WTC11 (cell line): Measurements from ENCODE around the gene DIABLO. TPM values are rescaled to one million over a fixed set of nuclear protein-coding genes. Genes with fewer than 3 reads are reported as not detected.
A peak's percentile ranks its signal among the peaks of the same experiment; 100 is the strongest.

ENCODE experiments used
- ATAC-seq: fragments of 200-7000 bp; cut with Tn5 transposase; 2 replicates; pipeline ENCODE4 v1.10.0; 2021; ENCODE audit warnings: mild to moderate bottlenecking, moderate library complexity
- CTCF ChIA-PET: fragments of 300-600 bp; sonication (Branson Sonifier 250); formaldehyde crosslinking; loops from one replicate; lab custom pipeline; 2021; ENCODE audit warnings: antibody characterized with exemption; lab: Charles Lee
- POLR2A ChIA-PET: fragments of 350-600 bp; sonication (Branson Sonifier 250); formaldehyde crosslinking; loops from one replicate; lab custom pipeline; 2021; ENCODE audit warnings: antibody characterized with exemption; lab: Charles Lee
- DNase-seq: peaks from one replicate; pipeline ENCODE4 v3.0.0; 2021; ENCODE audit warnings: low spot score
- H3K27ac Mint-ChIP-seq: 2 replicates; pipeline ENCODE4 v1.8.0; 2021; ENCODE audit warnings: mixed read lengths
- H3K27me3 Mint-ChIP-seq: 2 replicates; pipeline ENCODE4 v1.8.0; 2021; ENCODE audit warnings: low read depth, mild to moderate bottlenecking, moderate library complexity, mixed read lengths
- H3K36me3 Mint-ChIP-seq: 2 replicates; pipeline ENCODE4 v1.8.0; 2021; ENCODE audit warnings: mixed read lengths
- H3K4me1 Mint-ChIP-seq: 2 replicates; pipeline ENCODE4 v1.8.0; 2022; ENCODE audit warnings: mixed read lengths
- H3K4me3 Mint-ChIP-seq: 2 replicates; pipeline ENCODE4 v1.8.0; 2021; ENCODE audit warnings: mild to moderate bottlenecking, moderate library complexity, mixed read lengths
- H3K9me3 Mint-ChIP-seq: 2 replicates; pipeline ENCODE4 v1.8.0; 2021; ENCODE audit warnings: mixed read lengths
- GRHL2 ChIP-seq: fragments of 250-450 bp; sonication (Bioruptor Pico); IDR thresholded peaks from 2 replicates; pipeline ENCODE4 v1.8.0; 2022; ENCODE audit warnings: mild to moderate bottlenecking, moderate library complexity; ENCODE audit not compliant: insufficient replicate concordance, severe bottlenecking
- HMGA2 ChIP-seq: fragments of 250-450 bp; sonication (Bioruptor Pico); IDR thresholded peaks from 2 replicates; pipeline ENCODE4 v1.4.0; 2021; ENCODE audit warnings: mild to moderate bottlenecking, moderate library complexity
- MXD4 ChIP-seq: fragments of 250-450 bp; sonication (Bioruptor Pico); IDR thresholded peaks from 2 replicates; pipeline ENCODE4 v1.8.0; 2021; ENCODE audit warnings: mild to moderate bottlenecking, moderate library complexity, borderline replicate concordance
- NR2C2 ChIP-seq: sonication (generic); formaldehyde crosslinking; IDR thresholded peaks from 2 replicates; pipeline ENCODE4 v1.8.0; 2022; ENCODE audit warnings: mild to moderate bottlenecking, missing genetic modification reagents
- OVOL2 ChIP-seq: fragments of 250-450 bp; sonication (Bioruptor Pico); IDR thresholded peaks from 2 replicates; pipeline ENCODE4 v1.9.0; 2021; ENCODE audit warnings: mild to moderate bottlenecking, borderline replicate concordance
- PRDM15 ChIP-seq: sonication (generic); formaldehyde crosslinking; IDR thresholded peaks from 2 replicates; pipeline ENCODE4 v1.8.0; 2022; ENCODE audit warnings: missing genetic modification reagents
- SMAD4 ChIP-seq: sonication (generic); formaldehyde crosslinking; IDR thresholded peaks from 2 replicates; pipeline ENCODE4 v1.8.0; 2022; ENCODE audit warnings: mild to moderate bottlenecking, missing genetic modification reagents
- SP1 ChIP-seq: sonication (generic); formaldehyde crosslinking; conservative IDR thresholded peaks from 2 replicates; pipeline ENCODE4 v1.8.1; 2022; ENCODE audit warnings: missing genetic modification reagents
- ZNF232 ChIP-seq: sonication (generic); formaldehyde crosslinking; IDR thresholded peaks from 2 replicates; pipeline ENCODE4 v1.8.0; 2022; ENCODE audit warnings: mild to moderate bottlenecking, missing genetic modification reagents
- ZNF671 ChIP-seq: fragments of 250-450 bp; sonication (Bioruptor Pico); IDR thresholded peaks from 2 replicates; pipeline ENCODE4 v1.8.0; 2021; ENCODE audit warnings: mild to moderate bottlenecking
- total RNA-seq: library from RNA; stranded (reverse); gene quantifications from 3 replicates; pipeline ENCODE4 v1.2.3, GENCODE V29; 2021
- TF ChIP-seq, protein P1 (sequence below): fragments of 250-450 bp; sonication (Bioruptor Pico); IDR thresholded peaks from 2 replicates; pipeline ENCODE4 v1.9.0; 2021; ENCODE audit warnings: mild to moderate bottlenecking, borderline replicate concordance
- TF ChIP-seq, protein P2 (sequence below): sonication (generic); formaldehyde crosslinking; IDR thresholded peaks from 2 replicates; pipeline ENCODE4 v1.8.1; 2022; ENCODE audit warnings: missing genetic modification reagents, borderline replicate concordance
- TF ChIP-seq, protein P3 (sequence below): fragments of 250-450 bp; sonication (Bioruptor Pico); conservative IDR thresholded peaks from 2 replicates; pipeline ENCODE4 v1.9.0; 2021; ENCODE audit warnings: mild to moderate bottlenecking
- TF ChIP-seq, protein P4 (sequence below): sonication (generic); formaldehyde crosslinking; IDR thresholded peaks from 2 replicates; pipeline ENCODE4 v1.8.1; 2022; ENCODE audit warnings: mild to moderate bottlenecking, missing genetic modification reagents, moderate library complexity, borderline replicate concordance
- TF ChIP-seq, protein P5 (sequence below): sonication (generic); formaldehyde crosslinking; IDR thresholded peaks from 2 replicates; pipeline ENCODE4 v1.8.0; 2023; ENCODE audit warnings: missing genetic modification reagents
- TF ChIP-seq, protein P6 (sequence below): sonication (generic); formaldehyde crosslinking; IDR thresholded peaks from 2 replicates; pipeline ENCODE4 v1.8.1; 2023; ENCODE audit warnings: mild to moderate bottlenecking, missing genetic modification reagents, moderate library complexity
- TF ChIP-seq, protein P7 (sequence below): sonication (generic); formaldehyde crosslinking; IDR thresholded peaks from 2 replicates; pipeline ENCODE4 v1.8.1; 2023; ENCODE audit warnings: mild to moderate bottlenecking, missing genetic modification reagents

Gene DIABLO
- total RNA-seq, 1 experiment from 2014 or later: 61.7 TPM

DNA sequence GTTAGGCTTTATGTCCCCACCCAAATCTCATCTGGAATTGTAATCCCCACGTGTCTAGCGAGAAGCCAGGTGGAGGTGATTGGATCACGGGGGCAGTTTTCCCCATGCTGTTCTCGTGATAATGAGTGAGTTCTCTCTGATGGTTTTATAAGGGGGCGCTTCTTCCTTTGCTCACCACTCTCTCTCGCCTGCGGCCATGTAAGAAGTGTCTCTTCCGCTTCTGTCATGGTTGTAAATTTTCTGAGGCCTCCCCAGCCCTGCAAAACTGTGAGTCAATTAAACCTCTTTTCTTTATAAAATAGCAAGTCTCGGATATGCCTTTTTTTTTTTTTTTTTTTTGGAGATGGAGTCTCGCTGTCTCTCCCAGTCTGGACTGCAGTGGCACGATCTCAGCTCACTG, 65.1 kb downstream of the DIABLO start (continued):
- TF ChIP-seq, protein P1, sequence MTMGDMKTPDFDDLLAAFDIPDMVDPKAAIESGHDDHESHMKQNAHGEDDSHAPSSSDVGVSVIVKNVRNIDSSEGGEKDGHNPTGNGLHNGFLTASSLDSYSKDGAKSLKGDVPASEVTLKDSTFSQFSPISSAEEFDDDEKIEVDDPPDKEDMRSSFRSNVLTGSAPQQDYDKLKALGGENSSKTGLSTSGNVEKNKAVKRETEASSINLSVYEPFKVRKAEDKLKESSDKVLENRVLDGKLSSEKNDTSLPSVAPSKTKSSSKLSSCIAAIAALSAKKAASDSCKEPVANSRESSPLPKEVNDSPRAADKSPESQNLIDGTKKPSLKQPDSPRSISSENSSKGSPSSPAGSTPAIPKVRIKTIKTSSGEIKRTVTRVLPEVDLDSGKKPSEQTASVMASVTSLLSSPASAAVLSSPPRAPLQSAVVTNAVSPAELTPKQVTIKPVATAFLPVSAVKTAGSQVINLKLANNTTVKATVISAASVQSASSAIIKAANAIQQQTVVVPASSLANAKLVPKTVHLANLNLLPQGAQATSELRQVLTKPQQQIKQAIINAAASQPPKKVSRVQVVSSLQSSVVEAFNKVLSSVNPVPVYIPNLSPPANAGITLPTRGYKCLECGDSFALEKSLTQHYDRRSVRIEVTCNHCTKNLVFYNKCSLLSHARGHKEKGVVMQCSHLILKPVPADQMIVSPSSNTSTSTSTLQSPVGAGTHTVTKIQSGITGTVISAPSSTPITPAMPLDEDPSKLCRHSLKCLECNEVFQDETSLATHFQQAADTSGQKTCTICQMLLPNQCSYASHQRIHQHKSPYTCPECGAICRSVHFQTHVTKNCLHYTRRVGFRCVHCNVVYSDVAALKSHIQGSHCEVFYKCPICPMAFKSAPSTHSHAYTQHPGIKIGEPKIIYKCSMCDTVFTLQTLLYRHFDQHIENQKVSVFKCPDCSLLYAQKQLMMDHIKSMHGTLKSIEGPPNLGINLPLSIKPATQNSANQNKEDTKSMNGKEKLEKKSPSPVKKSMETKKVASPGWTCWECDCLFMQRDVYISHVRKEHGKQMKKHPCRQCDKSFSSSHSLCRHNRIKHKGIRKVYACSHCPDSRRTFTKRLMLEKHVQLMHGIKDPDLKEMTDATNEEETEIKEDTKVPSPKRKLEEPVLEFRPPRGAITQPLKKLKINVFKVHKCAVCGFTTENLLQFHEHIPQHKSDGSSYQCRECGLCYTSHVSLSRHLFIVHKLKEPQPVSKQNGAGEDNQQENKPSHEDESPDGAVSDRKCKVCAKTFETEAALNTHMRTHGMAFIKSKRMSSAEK (CRISPR knock-in tag): no peak
- no peak for TF ChIP-seq OVOL2
- TF ChIP-seq HMGA2 (CRISPR knock-in tag): no peak
- TF ChIP-seq MXD4 (CRISPR knock-in tag): no peak
- TF ChIP-seq, protein P2, sequence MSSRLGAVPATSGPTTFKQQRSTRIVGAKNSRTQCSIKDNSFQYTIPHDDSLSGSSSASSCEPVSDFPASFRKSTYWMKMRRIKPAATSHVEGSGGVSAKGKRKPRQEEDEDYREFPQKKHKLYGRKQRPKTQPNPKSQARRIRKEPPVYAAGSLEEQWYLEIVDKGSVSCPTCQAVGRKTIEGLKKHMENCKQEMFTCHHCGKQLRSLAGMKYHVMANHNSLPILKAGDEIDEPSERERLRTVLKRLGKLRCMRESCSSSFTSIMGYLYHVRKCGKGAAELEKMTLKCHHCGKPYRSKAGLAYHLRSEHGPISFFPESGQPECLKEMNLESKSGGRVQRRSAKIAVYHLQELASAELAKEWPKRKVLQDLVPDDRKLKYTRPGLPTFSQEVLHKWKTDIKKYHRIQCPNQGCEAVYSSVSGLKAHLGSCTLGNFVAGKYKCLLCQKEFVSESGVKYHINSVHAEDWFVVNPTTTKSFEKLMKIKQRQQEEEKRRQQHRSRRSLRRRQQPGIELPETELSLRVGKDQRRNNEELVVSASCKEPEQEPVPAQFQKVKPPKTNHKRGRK (CRISPR knock-in tag): no peak
- TF ChIP-seq, protein P3, sequence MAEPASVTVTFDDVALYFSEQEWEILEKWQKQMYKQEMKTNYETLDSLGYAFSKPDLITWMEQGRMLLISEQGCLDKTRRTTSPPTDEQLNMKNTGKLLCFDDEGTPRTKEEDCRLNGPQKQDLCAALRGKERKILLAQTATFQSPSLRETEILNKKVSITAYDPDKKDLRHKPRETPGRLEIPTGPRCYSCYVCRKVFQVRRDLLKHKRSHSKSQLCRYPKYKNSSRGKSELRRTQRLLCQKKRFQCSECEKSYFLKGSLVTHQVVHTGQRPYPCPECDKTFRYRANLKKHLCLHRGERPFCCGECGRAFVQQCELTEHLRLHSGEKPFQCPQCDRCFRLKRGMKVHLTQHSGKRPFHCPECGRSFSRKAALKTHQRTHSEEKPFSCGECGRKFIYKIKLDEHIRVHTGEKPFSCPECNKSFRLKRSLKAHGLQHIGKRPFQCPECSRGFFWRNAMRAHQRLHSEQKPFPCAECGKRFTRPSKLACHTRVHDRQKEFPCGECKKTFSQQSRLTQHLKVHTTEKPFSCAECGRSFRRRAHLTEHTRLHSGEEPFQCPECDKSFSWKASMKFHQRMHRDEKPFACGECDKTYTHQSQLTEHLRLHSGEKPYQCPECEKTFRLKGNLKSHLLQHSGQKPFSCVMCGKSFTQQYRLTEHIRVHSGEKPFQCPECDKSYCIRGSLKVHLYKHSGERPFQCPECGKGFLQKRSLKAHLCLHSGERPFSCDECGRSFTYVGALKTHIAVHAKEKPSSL (CRISPR knock-in tag): no peak
- TF ChIP-seq, protein P4, sequence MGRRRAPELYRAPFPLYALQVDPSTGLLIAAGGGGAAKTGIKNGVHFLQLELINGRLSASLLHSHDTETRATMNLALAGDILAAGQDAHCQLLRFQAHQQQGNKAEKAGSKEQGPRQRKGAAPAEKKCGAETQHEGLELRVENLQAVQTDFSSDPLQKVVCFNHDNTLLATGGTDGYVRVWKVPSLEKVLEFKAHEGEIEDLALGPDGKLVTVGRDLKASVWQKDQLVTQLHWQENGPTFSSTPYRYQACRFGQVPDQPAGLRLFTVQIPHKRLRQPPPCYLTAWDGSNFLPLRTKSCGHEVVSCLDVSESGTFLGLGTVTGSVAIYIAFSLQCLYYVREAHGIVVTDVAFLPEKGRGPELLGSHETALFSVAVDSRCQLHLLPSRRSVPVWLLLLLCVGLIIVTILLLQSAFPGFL (CRISPR knock-in tag): no peak
- no peak for TF ChIP-seq GRHL2 (CRISPR knock-in tag)
- TF ChIP-seq, protein P5, sequence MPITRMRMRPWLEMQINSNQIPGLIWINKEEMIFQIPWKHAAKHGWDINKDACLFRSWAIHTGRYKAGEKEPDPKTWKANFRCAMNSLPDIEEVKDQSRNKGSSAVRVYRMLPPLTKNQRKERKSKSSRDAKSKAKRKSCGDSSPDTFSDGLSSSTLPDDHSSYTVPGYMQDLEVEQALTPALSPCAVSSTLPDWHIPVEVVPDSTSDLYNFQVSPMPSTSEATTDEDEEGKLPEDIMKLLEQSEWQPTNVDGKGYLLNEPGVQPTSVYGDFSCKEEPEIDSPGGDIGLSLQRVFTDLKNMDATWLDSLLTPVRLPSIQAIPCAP (CRISPR knock-in tag): no peak
- no peak for TF ChIP-seq SMAD4 (CRISPR knock-in tag)
- no peak for TF ChIP-seq ZNF232 (CRISPR knock-in tag)
- TF ChIP-seq ZNF671 (CRISPR knock-in tag): no peak

GRCh38 chr12:122159882-122160281, 66.0 kb downstream of the DIABLO start:
- H3K4me1 Mint-ChIP-seq: peaks cover 9% of the 10 kb centered on the region
- no peak overlapping the region for H3K4me3 Mint-ChIP-seq
- H3K36me3 Mint-ChIP-seq: no peaks in the 10 kb centered on the region
- no peaks in the 10 kb centered on the region for H3K9me3 Mint-ChIP-seq
- ChIA-PET CTCF (interaction anchor here (0.5 to 1.7 kb wide), 3 partner anchors 44 to 105 kb away, joined by 3 to 8 read pairs (median 6); partner anchors contain the start of gene B3GNT4), POLR2A (no interaction called here)
- ATAC-seq (peak; percentile 18; the same call in 1 of the 2 replicates), DNase-seq (no peak)
- no peaks in the 10 kb centered on the region for H3K27me3 Mint-ChIP-seq
- H3K27ac Mint-ChIP-seq: no peak overlapping the region
- TF ChIP-seq, protein P6, sequence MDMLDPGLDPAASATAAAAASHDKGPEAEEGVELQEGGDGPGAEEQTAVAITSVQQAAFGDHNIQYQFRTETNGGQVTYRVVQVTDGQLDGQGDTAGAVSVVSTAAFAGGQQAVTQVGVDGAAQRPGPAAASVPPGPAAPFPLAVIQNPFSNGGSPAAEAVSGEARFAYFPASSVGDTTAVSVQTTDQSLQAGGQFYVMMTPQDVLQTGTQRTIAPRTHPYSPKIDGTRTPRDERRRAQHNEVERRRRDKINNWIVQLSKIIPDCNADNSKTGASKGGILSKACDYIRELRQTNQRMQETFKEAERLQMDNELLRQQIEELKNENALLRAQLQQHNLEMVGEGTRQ (CRISPR knock-in tag): no peak
- TF ChIP-seq NR2C2 (no peak), SP1 (CRISPR knock-in tag) (no peak), ZNF671 (CRISPR knock-in tag) (no peak), PRDM15 (CRISPR knock-in tag) (no peak)
- TF ChIP-seq, protein P7, sequence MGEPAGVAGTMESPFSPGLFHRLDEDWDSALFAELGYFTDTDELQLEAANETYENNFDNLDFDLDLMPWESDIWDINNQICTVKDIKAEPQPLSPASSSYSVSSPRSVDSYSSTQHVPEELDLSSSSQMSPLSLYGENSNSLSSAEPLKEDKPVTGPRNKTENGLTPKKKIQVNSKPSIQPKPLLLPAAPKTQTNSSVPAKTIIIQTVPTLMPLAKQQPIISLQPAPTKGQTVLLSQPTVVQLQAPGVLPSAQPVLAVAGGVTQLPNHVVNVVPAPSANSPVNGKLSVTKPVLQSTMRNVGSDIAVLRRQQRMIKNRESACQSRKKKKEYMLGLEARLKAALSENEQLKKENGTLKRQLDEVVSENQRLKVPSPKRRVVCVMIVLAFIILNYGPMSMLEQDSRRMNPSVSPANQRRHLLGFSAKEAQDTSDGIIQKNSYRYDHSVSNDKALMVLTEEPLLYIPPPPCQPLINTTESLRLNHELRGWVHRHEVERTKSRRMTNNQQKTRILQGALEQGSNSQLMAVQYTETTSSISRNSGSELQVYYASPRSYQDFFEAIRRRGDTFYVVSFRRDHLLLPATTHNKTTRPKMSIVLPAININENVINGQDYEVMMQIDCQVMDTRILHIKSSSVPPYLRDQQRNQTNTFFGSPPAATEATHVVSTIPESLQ: no peak
